Muscle of arm (tissue), 12 donors: ENCODE data around the gene PRAME. TPM values are rescaled to one million over a fixed set of nuclear protein-coding genes. Genes with fewer than 3 reads are reported as not detected.
"Not testable (repeated sequence)": the region's sequence is repeated elsewhere in the genome, so short reads cannot be mapped to it uniquely, and the experiment has no call there.

Experiments
- DNase-seq: peaks from one replicate; pipeline ENCODE4 v3.0.0-alpha.2; 2013
- polyA plus RNA-seq, 12 donors: library from polyadenylated mRNA; unstranded; fragments of 120-200 nt; gene quantifications; one replicate each; pipeline ENCODE4 v1.2.1, GENCODE V29; 2013; ENCODE audit not compliant: insufficient read length in 12 of 12

Gene PRAME
- polyA plus RNA-seq, 12 donors = 0.11 to 0.23 TPM; not detected in 10

GRCh38 chr22:22521631-22522030 lies 37.4 kb downstream of the PRAME start:
- DNase-seq = no peak

GRCh38 chr22:22520667-22521602 lies 38.1 kb downstream of the PRAME start:
- DNase-seq = no peak

- DNase-seq = no peak
Measured at GRCh38 chr22:22520020-22520656, 38.9 kb downstream of the PRAME start, which contains the start of gene ZNF280A. ZNF280A (minus strand) TSS chr22:22520270; CDS start chr22:22515630, 4,640 bp downstream.

GRCh38 chr22:22519591-22519990 lies 39.5 kb downstream of the PRAME start:
- no peak for DNase-seq

GRCh38 chr22:22516992-22517391 lies 42.1 kb downstream of the PRAME start:
- DNase-seq = no peak

GRCh38 chr22:22515890-22516289 lies 43.2 kb downstream of the PRAME start:
- DNase-seq = no peak

GRCh38 chr22:22514431-22514830 lies 44.6 kb downstream of the PRAME start:
- DNase-seq = not testable (repeated sequence)

GRCh38 chr22:22513619-22514018 lies 45.4 kb downstream of the PRAME start:
- no peak for DNase-seq

- DNase-seq = no peak
Measured at GRCh38 chr22:22512951-22513350, 46.1 kb downstream of the PRAME start.

- not testable (repeated sequence) for DNase-seq
Measured at GRCh38 chr22:22510833-22511232, 48.2 kb downstream of the PRAME start.

- not testable (repeated sequence) for DNase-seq
Measured at GRCh38 chr22:22509912-22510311, 49.2 kb downstream of the PRAME start.

- DNase-seq = peak; percentile 72
Measured at GRCh38 chr22:22508274-22509176, 50.5 kb downstream of the PRAME start, which contains the start of gene ZNF280B. ZNF280B (minus strand) TSS chr22:22508742; CDS start chr22:22489398, 19,344 bp downstream.

GRCh38 chr22:22507743-22508273 lies 51.3 kb downstream of the PRAME start:
- DNase-seq = no peak

GRCh38 chr22:22506736-22507135 lies 52.3 kb downstream of the PRAME start:
- DNase-seq = no peak

- DNase-seq = no peak
Measured at GRCh38 chr22:22498267-22498666, 60.8 kb downstream of the PRAME start.

Other genes starting within 250 kb of the PRAME start
- gene ZNF280B, start 50.5 kb downstream of the PRAME start, polyA plus RNA-seq = 1 to 10 TPM in 11 of 12 donors, not detected in 1; 3.2 to 8.6 (median 5.6) TPM
- under 1 TPM in 4 of 12 donors, not detected in 8; 0.09 to 0.25 (median 0.10) TPM for gene ZNF280A, start 39.0 kb downstream of the PRAME start, polyA plus RNA-seq
- not detected for gene GGTLC2, start 85.3 kb upstream of the PRAME start, polyA plus RNA-seq